ENCODE data around the gene TMEM72.

DNA sequence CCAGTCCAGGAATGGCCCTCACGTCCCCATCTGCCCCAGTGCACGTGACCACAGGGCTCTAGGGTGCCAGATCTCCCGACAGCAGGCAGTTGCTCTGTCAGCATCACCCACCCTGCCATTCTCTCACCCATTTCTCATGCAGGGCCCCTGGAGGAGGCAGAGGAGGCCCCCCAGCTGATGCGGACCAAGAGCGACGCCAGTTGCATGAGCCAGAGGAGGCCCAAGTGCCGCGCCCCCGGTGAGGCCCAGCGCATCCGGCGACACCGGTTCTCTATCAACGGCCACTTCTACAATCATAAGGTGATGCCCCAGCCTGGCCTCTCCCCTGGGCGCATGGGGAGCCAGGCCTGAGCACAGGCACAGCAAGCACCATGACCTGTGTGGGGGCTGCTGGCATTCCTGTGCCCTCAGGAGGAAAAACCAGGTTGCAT is 73.5 kb downstream of the TMEM72 start:
- TF ChIP-seq, protein P1, sequence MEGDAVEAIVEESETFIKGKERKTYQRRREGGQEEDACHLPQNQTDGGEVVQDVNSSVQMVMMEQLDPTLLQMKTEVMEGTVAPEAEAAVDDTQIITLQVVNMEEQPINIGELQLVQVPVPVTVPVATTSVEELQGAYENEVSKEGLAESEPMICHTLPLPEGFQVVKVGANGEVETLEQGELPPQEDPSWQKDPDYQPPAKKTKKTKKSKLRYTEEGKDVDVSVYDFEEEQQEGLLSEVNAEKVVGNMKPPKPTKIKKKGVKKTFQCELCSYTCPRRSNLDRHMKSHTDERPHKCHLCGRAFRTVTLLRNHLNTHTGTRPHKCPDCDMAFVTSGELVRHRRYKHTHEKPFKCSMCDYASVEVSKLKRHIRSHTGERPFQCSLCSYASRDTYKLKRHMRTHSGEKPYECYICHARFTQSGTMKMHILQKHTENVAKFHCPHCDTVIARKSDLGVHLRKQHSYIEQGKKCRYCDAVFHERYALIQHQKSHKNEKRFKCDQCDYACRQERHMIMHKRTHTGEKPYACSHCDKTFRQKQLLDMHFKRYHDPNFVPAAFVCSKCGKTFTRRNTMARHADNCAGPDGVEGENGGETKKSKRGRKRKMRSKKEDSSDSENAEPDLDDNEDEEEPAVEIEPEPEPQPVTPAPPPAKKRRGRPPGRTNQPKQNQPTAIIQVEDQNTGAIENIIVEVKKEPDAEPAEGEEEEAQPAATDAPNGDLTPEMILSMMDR (IDR thresholded peaks at IDR 0.05): no peak
- no peak for TF ChIP-seq POLR2A (IDR thresholded peaks at IDR 0.05)

All from thyroid gland (tissue), 4 donors.